ENCODE data around the gene ZDHHC1.

ZDHHC1 gene

GRCh38 chr16:67435758-67436164 is 19.5 kb upstream of the ZDHHC1 start:
- Histone ChIP-seq H3K36me3 (ENCODE audit: control insufficient read depth, insufficient read depth, low read length) (no peaks in the 10 kb centered on the region), H2AFZ (no peak overlapping the region), H3K4me2 (ENCODE audit: low read length) (no peak overlapping the region), H3K9ac (no peak overlapping the region), H3K79me2 (no peaks in the 10 kb centered on the region), H3K4me1 (peaks cover 5% of the 10 kb centered on the region), H3K4me3 (ENCODE audit: low read depth, low read length) (no peak overlapping the region), H3K27me3 (ENCODE audit: control insufficient read depth, insufficient read depth, low read length) (no peaks in the 10 kb centered on the region), H3K27ac (no peak overlapping the region), H3K9me3 (ENCODE audit: control insufficient read depth, low read length) (no peaks in the 10 kb centered on the region)
- TF ChIP-seq CTCF (IDR thresholded peaks at IDR 0.05) = no peak

GRCh38 chr16:67433131-67433719 is 16.9 kb upstream of the ZDHHC1 start:
- Histone ChIP-seq H2AFZ (no peak overlapping the region), H3K9ac (no peak overlapping the region), H3K27ac (no peak overlapping the region), H3K36me3 (ENCODE audit: control insufficient read depth, insufficient read depth, low read length) (no peaks in the 10 kb centered on the region), H3K27me3 (ENCODE audit: control insufficient read depth, insufficient read depth, low read length) (no peaks in the 10 kb centered on the region), H3K4me1 (peaks cover 11% of the 10 kb centered on the region), H3K9me3 (ENCODE audit: control insufficient read depth, low read length) (no peaks in the 10 kb centered on the region), H3K4me3 (ENCODE audit: low read depth, low read length) (no peak overlapping the region), H3K79me2 (no peaks in the 10 kb centered on the region), H3K4me2 (ENCODE audit: low read length) (no peak overlapping the region)
- no peak for TF ChIP-seq CTCF (IDR thresholded peaks at IDR 0.05)

- H3K4me2 ChIP-seq (ENCODE audit: low read length) = no peak overlapping the region
- H2AFZ ChIP-seq = no peak overlapping the region
- H3K36me3 ChIP-seq (ENCODE audit: control insufficient read depth, insufficient read depth, low read length) = no peaks in the 10 kb centered on the region
- H3K9me3 ChIP-seq (ENCODE audit: control insufficient read depth, low read length) = no peaks in the 10 kb centered on the region
- H3K4me1 ChIP-seq = peaks cover 13% of the 10 kb centered on the region
- no peaks in the 10 kb centered on the region for H3K79me2 ChIP-seq
- H3K9ac ChIP-seq = no peak overlapping the region
- H3K27ac ChIP-seq = no peak overlapping the region
- no peak for TF ChIP-seq CTCF (IDR thresholded peaks at IDR 0.05)
- H3K4me3 ChIP-seq (ENCODE audit: low read depth, low read length) = no peak overlapping the region
- H3K27me3 ChIP-seq (ENCODE audit: control insufficient read depth, insufficient read depth, low read length) = no peaks in the 10 kb centered on the region
These were observed 16.2 kb upstream of the ZDHHC1 start for GRCh38 chr16:67432506-67432890.

- Histone ChIP-seq H3K4me2 (ENCODE audit: low read length) (peak overlapping the region; percentile 64), H3K9ac (no peak overlapping the region), H3K9me3 (ENCODE audit: control insufficient read depth, low read length) (no peaks in the 10 kb centered on the region), H2AFZ (peak overlapping the region; percentile 73), H3K4me3 (ENCODE audit: low read depth, low read length) (peak overlapping the region; percentile 47), H3K36me3 (ENCODE audit: control insufficient read depth, insufficient read depth, low read length) (no peaks in the 10 kb centered on the region), H3K27ac (peak overlapping the region; percentile 61), H3K79me2 (no peaks in the 10 kb centered on the region), H3K27me3 (ENCODE audit: control insufficient read depth, insufficient read depth, low read length) (no peaks in the 10 kb centered on the region), H3K4me1 (peaks cover 13% of the 10 kb centered on the region)
- no peak for TF ChIP-seq CTCF (IDR thresholded peaks at IDR 0.05)
These were observed 15.7 kb upstream of the ZDHHC1 start for GRCh38 chr16:67431775-67432505.

Data from parathyroid adenoma (tissue), 2 donors.